ENCODE data around the gene ADH1A. TPM values are rescaled to one million over a fixed set of nuclear protein-coding genes. Genes with fewer than 3 reads are reported as not detected.

ADH1A gene
- total RNA-seq, 4 donors from 2014 or later: 0.27 TPM; not detected in 3

GRCh38 chr4:99281261-99281660, 9.5 kb downstream of the ADH1A start:
- H3K36me3 ChIP-seq: no peaks in the 10 kb centered on the region
- WGBS, 2 donors: 90 to 91% methylated on average over 5 of the region's 5 CpGs
- TF ChIP-seq POLR2A (IDR thresholded peaks at IDR 0.05): no peak
- no peak for TF ChIP-seq CTCF (IDR thresholded peaks at IDR 0.05)
- intact Hi-C loops (cut with DNase I): no loop called here
- no peaks in the 10 kb centered on the region for H3K4me1 ChIP-seq
- H3K9me3 ChIP-seq: no peaks in the 10 kb centered on the region
- H3K27me3 ChIP-seq: no peaks in the 10 kb centered on the region
- H3K4me3 ChIP-seq (replicated peaks in 1 of 3): no peak overlapping the region
- no peak for DNase-seq
- no peak overlapping the region for H3K27ac ChIP-seq

DNA sequence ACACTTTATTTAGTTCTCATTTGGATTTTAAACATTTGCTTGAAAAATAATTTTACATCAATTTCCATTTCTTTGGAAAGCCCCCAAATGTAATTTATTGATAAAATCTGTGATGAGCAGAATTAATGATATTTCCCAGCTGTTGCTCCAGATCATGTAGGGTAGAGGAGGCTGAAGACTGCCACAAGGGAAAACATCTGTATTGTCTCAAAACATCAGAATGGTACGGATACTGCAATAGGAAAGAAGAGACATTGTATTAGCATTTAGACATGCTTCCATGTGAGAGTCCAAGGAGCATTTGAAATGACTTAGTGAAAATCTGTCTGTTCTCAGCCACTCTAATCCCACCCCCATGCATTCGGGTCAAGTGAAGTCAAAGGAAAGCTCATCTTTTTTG, 14.4 kb downstream of the ADH1A start:
- Histone ChIP-seq H3K4me3 (replicated peaks in 1 of 3) (no peak overlapping the region), H3K9me3 (no peaks in the 10 kb centered on the region), H3K27me3 (no peaks in the 10 kb centered on the region), H3K4me1 (no peaks in the 10 kb centered on the region), H3K36me3 (no peaks in the 10 kb centered on the region), H3K27ac (no peak overlapping the region)
- TF ChIP-seq POLR2A (IDR thresholded peaks at IDR 0.05): no peak
- no peak for TF ChIP-seq CTCF (IDR thresholded peaks at IDR 0.05)
- WGBS, 2 donors: 81 to 86% methylated on average over 2 of the region's 2 CpGs
- intact Hi-C loops (cut with DNase I): no loop called here
- no peak for DNase-seq

- TF ChIP-seq POLR2A (IDR thresholded peaks at IDR 0.05): no peak
- TF ChIP-seq CTCF (IDR thresholded peaks at IDR 0.05): no peak
- H3K27me3 ChIP-seq: no peaks in the 10 kb centered on the region
- H3K36me3 ChIP-seq: no peaks in the 10 kb centered on the region
- intact Hi-C loops (cut with DNase I): no loop called here
- 88 to 92% methylated on average over 3 of the region's 3 CpGs for WGBS, 2 donors
- H3K4me1 ChIP-seq: no peaks in the 10 kb centered on the region
- no peak for DNase-seq
- no peak overlapping the region for H3K27ac ChIP-seq
- no peak overlapping the region for H3K4me3 ChIP-seq (replicated peaks in 1 of 3)
- H3K9me3 ChIP-seq: no peaks in the 10 kb centered on the region
Observed at GRCh38 chr4:99275885-99276284, 14.9 kb downstream of the ADH1A start.

DNA sequence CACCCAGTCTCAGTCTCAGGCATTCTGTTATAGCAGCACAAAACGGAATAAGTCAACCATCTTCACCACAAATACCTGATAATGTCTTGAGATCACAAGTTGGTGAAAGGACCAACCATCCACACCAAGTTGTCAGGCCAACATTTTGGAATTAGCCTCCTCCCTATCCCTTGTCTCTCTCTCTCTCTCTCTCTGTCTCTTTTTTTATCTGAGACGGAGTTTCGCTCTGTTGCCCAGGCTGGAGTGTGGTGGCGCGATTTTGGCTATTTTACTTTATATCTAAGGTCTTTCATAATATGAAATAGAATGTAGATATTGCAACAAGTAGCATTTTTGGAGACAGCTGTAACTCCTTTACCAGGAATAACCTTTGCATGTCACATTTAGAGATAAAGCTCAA, 15.7 kb downstream of the ADH1A start:
- no peak overlapping the region for H3K4me3 ChIP-seq (replicated peaks in 1 of 3)
- H3K27ac ChIP-seq: no peak overlapping the region
- intact Hi-C loops (cut with DNase I): no loop called here
- no peaks in the 10 kb centered on the region for H3K9me3 ChIP-seq
- no peaks in the 10 kb centered on the region for H3K27me3 ChIP-seq
- DNase-seq: no peak
- TF ChIP-seq CTCF (IDR thresholded peaks at IDR 0.05): no peak
- TF ChIP-seq POLR2A (IDR thresholded peaks at IDR 0.05): no peak
- H3K36me3 ChIP-seq: no peaks in the 10 kb centered on the region
- 93 to 97% methylated on average over 5 of the region's 5 CpGs for WGBS, 2 donors
- no peaks in the 10 kb centered on the region for H3K4me1 ChIP-seq

- 82 to 84% methylated on average over 2 of the region's 2 CpGs for WGBS, 2 donors
- TF ChIP-seq POLR2A (IDR thresholded peaks at IDR 0.05): no peak
- TF ChIP-seq CTCF (IDR thresholded peaks at IDR 0.05): no peak
- no peak overlapping the region for H3K27ac ChIP-seq
- no peaks in the 10 kb centered on the region for H3K27me3 ChIP-seq
- H3K36me3 ChIP-seq: no peaks in the 10 kb centered on the region
- H3K9me3 ChIP-seq: no peaks in the 10 kb centered on the region
- intact Hi-C loops (cut with DNase I): no loop called here
- no peaks in the 10 kb centered on the region for H3K4me1 ChIP-seq
- no peak for DNase-seq
- no peak overlapping the region for H3K4me3 ChIP-seq (replicated peaks in 1 of 3)
Observed at GRCh38 chr4:99273704-99274103, 17.1 kb downstream of the ADH1A start.
